ENCODE results near the gene CACNA1H.
"Not testable (repeated sequence)": the region's sequence is repeated elsewhere in the genome, so short reads cannot be mapped to it uniquely, and the experiment has no call there.

CACNA1H gene

GRCh38 chr16:1241081-1241480 lies 88.2 kb downstream of the CACNA1H start:
- H3K9me3 Mint-ChIP-seq, H3K4me1 Mint-ChIP-seq, H3K36me3 Mint-ChIP-seq, H3K27me3 Mint-ChIP-seq, H3K27ac Mint-ChIP-seq, H3K4me3 Mint-ChIP-seq: not testable (repeated sequence)

GRCh38 chr16:1243363-1243762 lies 90.5 kb downstream of the CACNA1H start:
- H3K27me3 Mint-ChIP-seq, H3K9me3 Mint-ChIP-seq, H3K36me3 Mint-ChIP-seq, H3K4me3 Mint-ChIP-seq, H3K4me1 Mint-ChIP-seq: not testable (repeated sequence)
- peak overlapping the region; percentile 6 for H3K27ac Mint-ChIP-seq

GRCh38 chr16:1243907-1244850 lies 91.3 kb downstream of the CACNA1H start:
- not testable (repeated sequence) for H3K36me3 Mint-ChIP-seq, H3K4me3 Mint-ChIP-seq, H3K27me3 Mint-ChIP-seq, H3K4me1 Mint-ChIP-seq, H3K9me3 Mint-ChIP-seq, H3K27ac Mint-ChIP-seq

- Mint-ChIP-seq H3K4me3 (no peak overlapping the region), H3K9me3 (no peaks in the 10 kb centered on the region), H3K27me3 (peaks cover 2% of the 10 kb centered on the region), H3K4me1 (no peaks in the 10 kb centered on the region), H3K36me3 (no peaks in the 10 kb centered on the region), H3K27ac (no peak overlapping the region)
Observed at GRCh38 chr16:1244881-1245280, 92.0 kb downstream of the CACNA1H start.

- no peak overlapping the region for H3K27ac Mint-ChIP-seq
- no peaks in the 10 kb centered on the region for H3K36me3 Mint-ChIP-seq
- H3K4me3 Mint-ChIP-seq = no peak overlapping the region
- no peaks in the 10 kb centered on the region for H3K4me1 Mint-ChIP-seq
- H3K9me3 Mint-ChIP-seq = no peaks in the 10 kb centered on the region
- peaks cover 2% of the 10 kb centered on the region for H3K27me3 Mint-ChIP-seq
Observed at GRCh38 chr16:1245452-1246020, 92.6 kb downstream of the CACNA1H start.

- H3K27ac Mint-ChIP-seq = not testable (repeated sequence)
Observed at GRCh38 chr16:1247903-1248537, 95.1 kb downstream of the CACNA1H start.

GRCh38 chr16:1249031-1249755 lies 96.3 kb downstream of the CACNA1H start:
- H3K4me3 Mint-ChIP-seq, H3K9me3 Mint-ChIP-seq, H3K4me1 Mint-ChIP-seq, H3K27ac Mint-ChIP-seq, H3K36me3 Mint-ChIP-seq, H3K27me3 Mint-ChIP-seq: not testable (repeated sequence)

More at GRCh38 chr16:1247903-1248537, 95.1 kb downstream of the CACNA1H start:
- H3K9me3 Mint-ChIP-seq, H3K36me3 Mint-ChIP-seq, H3K27me3 Mint-ChIP-seq, H3K4me3 Mint-ChIP-seq, H3K4me1 Mint-ChIP-seq: not testable (repeated sequence)

- H3K9me3 Mint-ChIP-seq, H3K4me3 Mint-ChIP-seq, H3K27ac Mint-ChIP-seq, H3K4me1 Mint-ChIP-seq, H3K27me3 Mint-ChIP-seq, H3K36me3 Mint-ChIP-seq: not testable (repeated sequence)
Observed at GRCh38 chr16:1253701-1254364, 100.9 kb downstream of the CACNA1H start.

- H3K36me3 Mint-ChIP-seq, H3K4me3 Mint-ChIP-seq, H3K27me3 Mint-ChIP-seq, H3K4me1 Mint-ChIP-seq, H3K9me3 Mint-ChIP-seq, H3K27ac Mint-ChIP-seq: not testable (repeated sequence)
Observed at GRCh38 chr16:1254821-1255220, 101.9 kb downstream of the CACNA1H start.

GRCh38 chr16:1255276-1256122 lies 102.6 kb downstream of the CACNA1H start, which contains the start of gene TPSD1:
TSS of gene TPSD1 (plus strand) at chr16:1256069. CDS start at chr16:1256281, 212 bp downstream.
- H3K27ac Mint-ChIP-seq, H3K36me3 Mint-ChIP-seq, H3K9me3 Mint-ChIP-seq, H3K4me1 Mint-ChIP-seq, H3K27me3 Mint-ChIP-seq, H3K4me3 Mint-ChIP-seq: not testable (repeated sequence)

GRCh38 chr16:1256296-1256873 lies 103.5 kb downstream of the CACNA1H start:
- not testable (repeated sequence) for H3K4me1 Mint-ChIP-seq, H3K4me3 Mint-ChIP-seq, H3K27ac Mint-ChIP-seq, H3K36me3 Mint-ChIP-seq, H3K9me3 Mint-ChIP-seq
- peaks cover 10% of the 10 kb centered on the region for H3K27me3 Mint-ChIP-seq

- peaks cover 13% of the 10 kb centered on the region for H3K27me3 Mint-ChIP-seq
- H3K4me3 Mint-ChIP-seq = no peak overlapping the region
- H3K36me3 Mint-ChIP-seq = no peaks in the 10 kb centered on the region
- H3K27ac Mint-ChIP-seq = no peak overlapping the region
- peaks cover 4% of the 10 kb centered on the region for H3K4me1 Mint-ChIP-seq
- no peaks in the 10 kb centered on the region for H3K9me3 Mint-ChIP-seq
Observed at GRCh38 chr16:1256874-1257322, 104.0 kb downstream of the CACNA1H start.

GRCh38 chr16:1257561-1258224 lies 104.8 kb downstream of the CACNA1H start:
- Mint-ChIP-seq H3K27me3 (peaks cover 17% of the 10 kb centered on the region), H3K27ac (no peak overlapping the region), H3K4me3 (no peak overlapping the region), H3K4me1 (peaks cover 4% of the 10 kb centered on the region), H3K9me3 (no peaks in the 10 kb centered on the region), H3K36me3 (no peaks in the 10 kb centered on the region)

- no peaks in the 10 kb centered on the region for H3K9me3 Mint-ChIP-seq
- H3K4me3 Mint-ChIP-seq = no peak overlapping the region
- H3K36me3 Mint-ChIP-seq = no peaks in the 10 kb centered on the region
- H3K27me3 Mint-ChIP-seq = peaks cover 17% of the 10 kb centered on the region
- peaks cover 4% of the 10 kb centered on the region for H3K4me1 Mint-ChIP-seq
- no peak overlapping the region for H3K27ac Mint-ChIP-seq
Observed at GRCh38 chr16:1258225-1258600, 105.3 kb downstream of the CACNA1H start.

Measured in activated naive CD4-positive, alpha-beta T cell treated with anti-CD3 and anti-CD28 coated beads, Interleukin-2, amount 50 U/mL, for 24 hours (primary cell).